Suprapubic skin (tissue), 4 donors: Measurements from ENCODE around the gene GAGE12J.

Source experiments
- EP300 ChIP-seq: sonication (generic); formaldehyde crosslinking; IDR thresholded peaks from one replicate; pipeline ENCODE4 v1.6.1; 2017; ENCODE audit warnings: antibody characterized with exemption
- POLR2AphosphoS5 ChIP-seq, 3 donors: sonication (generic); formaldehyde crosslinking; IDR thresholded peaks; one replicate each; pipeline ENCODE4 v1.6.1; 2017; ENCODE audit warnings: antibody characterized with exemption in 3 of 3
- TF ChIP-seq, protein P1 (sequence below), 2 donors: fragments of 200-600 bp in 1 of 2; fragments of 450-650 bp in 1 of 2; sonication (generic) in 1 of 2; IDR thresholded peaks; one replicate each; pipeline ENCODE4 v1.5.1; 2016 to 2019; ENCODE audit warnings: antibody characterized with exemption in 2 of 2, mild to moderate bottlenecking in 1 of 2, moderate library complexity in 1 of 2

- TF ChIP-seq, protein P1, sequence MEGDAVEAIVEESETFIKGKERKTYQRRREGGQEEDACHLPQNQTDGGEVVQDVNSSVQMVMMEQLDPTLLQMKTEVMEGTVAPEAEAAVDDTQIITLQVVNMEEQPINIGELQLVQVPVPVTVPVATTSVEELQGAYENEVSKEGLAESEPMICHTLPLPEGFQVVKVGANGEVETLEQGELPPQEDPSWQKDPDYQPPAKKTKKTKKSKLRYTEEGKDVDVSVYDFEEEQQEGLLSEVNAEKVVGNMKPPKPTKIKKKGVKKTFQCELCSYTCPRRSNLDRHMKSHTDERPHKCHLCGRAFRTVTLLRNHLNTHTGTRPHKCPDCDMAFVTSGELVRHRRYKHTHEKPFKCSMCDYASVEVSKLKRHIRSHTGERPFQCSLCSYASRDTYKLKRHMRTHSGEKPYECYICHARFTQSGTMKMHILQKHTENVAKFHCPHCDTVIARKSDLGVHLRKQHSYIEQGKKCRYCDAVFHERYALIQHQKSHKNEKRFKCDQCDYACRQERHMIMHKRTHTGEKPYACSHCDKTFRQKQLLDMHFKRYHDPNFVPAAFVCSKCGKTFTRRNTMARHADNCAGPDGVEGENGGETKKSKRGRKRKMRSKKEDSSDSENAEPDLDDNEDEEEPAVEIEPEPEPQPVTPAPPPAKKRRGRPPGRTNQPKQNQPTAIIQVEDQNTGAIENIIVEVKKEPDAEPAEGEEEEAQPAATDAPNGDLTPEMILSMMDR (IDR thresholded peaks at IDR 0.05), result no peak
- TF ChIP-seq EP300, result no peak
- TF ChIP-seq POLR2AphosphoS5 (IDR thresholded peaks at IDR 0.05), result no peak
Observed at GRCh38 chrX:49316085-49316484, 5.8 kb upstream of the GAGE12J start.
